K562 (cell line): ENCODE results near the gene GRK3. TPM values are rescaled to one million over a fixed set of nuclear protein-coding genes. Genes with fewer than 3 reads are reported as not detected.
A peak's percentile ranks its signal among the peaks of the same experiment; 100 is the strongest.

ENCODE experiments used
- ATF7 ChIP-seq: fragments of 450-650 bp; IDR thresholded peaks from 2 replicates; pipeline ENCODE4 v1.7.1; 2014; ENCODE audit warnings: mild to moderate bottlenecking, moderate library complexity
- CBFB ChIP-seq: sonication (generic); formaldehyde crosslinking; IDR thresholded peaks from 2 replicates; pipeline ENCODE4 v1.4.0; 2020; ENCODE audit warnings: mild to moderate bottlenecking, missing genetic modification reagents
- CREB1 ChIP-seq, 2 experiments: sonication (generic) in 1 of 2; formaldehyde crosslinking in 1 of 2; IDR thresholded peaks; 2 replicates each; pipeline versions ENCODE4 v1.6.1 to v1.8.0; 2012 to 2022; ENCODE audit warnings: inconsistent platforms in 1 of 2, mild to moderate bottlenecking in 1 of 2, missing genetic modification reagents in 1 of 2, moderate library complexity in 1 of 2
- DDX20 ChIP-seq: fragments of 450-650 bp; IDR thresholded peaks from 2 replicates; pipeline ENCODE4 v1.6.1; 2016; ENCODE audit warnings: missing genetic modification characterization, low read depth, mild to moderate bottlenecking, missing compliant biosample characterization, moderate library complexity
- EHMT2 ChIP-seq: fragments of 450-650 bp; IDR thresholded peaks from 2 replicates; pipeline ENCODE4 v1.6.1; 2018; ENCODE audit warnings: antibody characterized with exemption
- ERF ChIP-seq: fragments of 450-650 bp; formaldehyde crosslinking; IDR thresholded peaks from 2 replicates; pipeline ENCODE4 v1.4.0; 2020; ENCODE audit warnings: mild to moderate bottlenecking, mixed read lengths
- FOSL1 ChIP-seq: fragments of 200-800 bp; sonication (Bioruptor generic); conservative IDR thresholded peaks from 2 replicates; pipeline ENCODE4 v1.6.1; 2016; ENCODE audit warnings: missing genetic modification characterization, missing compliant biosample characterization
- HDGF ChIP-seq: fragments of 450-650 bp; IDR thresholded peaks from 2 replicates; pipeline ENCODE4 v1.6.1; 2016
- LCOR ChIP-seq: sonication (generic); formaldehyde crosslinking; IDR thresholded peaks from 2 replicates; pipeline ENCODE4 v1.8.0; 2022; ENCODE audit warnings: mild to moderate bottlenecking, missing genetic modification reagents
- MNT ChIP-seq, 2 experiments: fragments of 450-650 bp; conservative IDR thresholded peaks; 2 replicates each; pipeline ENCODE4 v1.6.1; 2017; ENCODE audit warnings: mild to moderate bottlenecking in 2 of 2, moderate library complexity in 2 of 2
- MTA1 ChIP-seq: fragments of 450-650 bp; IDR thresholded peaks from 2 replicates; pipeline ENCODE4 v1.6.1; 2017; ENCODE audit warnings: borderline replicate concordance
- NEUROD1 ChIP-seq: fragments of 150-350 bp; IDR thresholded peaks from 2 replicates; pipeline ENCODE4 v1.6.1; 2014; ENCODE audit warnings: borderline replicate concordance, low read length, low read depth; ENCODE audit not compliant: partially characterized antibody
- NR2C2 ChIP-seq, 2 experiments: fragments of 200-800 bp in 1 of 2; sonication (Bioruptor generic) in 1 of 2; sonication (generic) in 1 of 2; formaldehyde crosslinking in 1 of 2; IDR thresholded peaks; 2 replicates each; pipeline versions ENCODE4 v1.6.1 to v1.8.0; 2016 to 2022; ENCODE audit warnings: mild to moderate bottlenecking in 1 of 2, missing compliant biosample characterization in 1 of 2, missing genetic modification characterization in 1 of 2, missing genetic modification reagents in 1 of 2
- NRF1 ChIP-seq, 2 experiments: fragments of 450-650 bp; IDR thresholded peaks in 1 of 2; conservative IDR thresholded peaks in 1 of 2; 2 replicates each; pipeline ENCODE4 v1.6.1; 2014; ENCODE audit warnings: mild to moderate bottlenecking in 2 of 2
- SREBF1 ChIP-seq: fragments of 150-350 bp; IDR thresholded peaks from 2 replicates; pipeline ENCODE4 v1.6.1; 2014; ENCODE audit warnings: antibody characterized with exemption, low read depth, low read length, borderline replicate concordance
- SRF ChIP-seq, 2 experiments: fragments of 250-450, 450-650 bp in 1 of 2; sonication (Bioruptor Pico) in 1 of 2; sonication (generic) in 1 of 2; formaldehyde crosslinking; IDR thresholded peaks; 2 replicates each; pipeline versions ENCODE4 v1.5.0 to v1.5.1; 2020 to 2022; ENCODE audit warnings: mild to moderate bottlenecking in 1 of 2, missing genetic modification reagents in 1 of 2
- TBL1XR1 ChIP-seq, 2 experiments: IDR thresholded peaks; 2 replicates each; pipeline ENCODE4 v1.6.1; 2012; ENCODE audit warnings: improper control_type of control experiment in 2 of 2, low read length in 2 of 2, mild to moderate bottlenecking in 1 of 2
- ZBTB33 ChIP-seq: sonication (generic); formaldehyde crosslinking; IDR thresholded peaks from 2 replicates; pipeline ENCODE4 v1.8.1; 2023; ENCODE audit warnings: mild to moderate bottlenecking, missing genetic modification reagents
- ZBTB5 ChIP-seq: fragments of 450-650 bp; IDR thresholded peaks from 2 replicates; pipeline ENCODE4 v1.6.1; 2017; ENCODE audit warnings: antibody characterized with exemption
- ZC3H8 ChIP-seq: fragments of 450-650 bp; IDR thresholded peaks from 2 replicates; pipeline ENCODE4 v1.6.1; 2017
- ZKSCAN1 ChIP-seq: fragments of 150-350 bp; IDR thresholded peaks from 2 replicates; pipeline ENCODE4 v1.6.1; 2016; ENCODE audit warnings: low read depth, low read length
- ZNF586 ChIP-seq: fragments of 450-650 bp; formaldehyde crosslinking; conservative IDR thresholded peaks from 2 replicates; pipeline ENCODE4 v1.4.0; 2020; ENCODE audit warnings: mild to moderate bottlenecking, moderate library complexity
- ZNF644 ChIP-seq: fragments of 200-800 bp; sonication (Bioruptor generic); IDR thresholded peaks from 2 replicates; pipeline ENCODE4 v1.6.1; 2016; ENCODE audit warnings: low read depth, missing genetic modification characterization, missing compliant biosample characterization
- ZNF76 ChIP-seq: fragments of 250-450 bp; sonication (Bioruptor Pico); IDR thresholded peaks from 2 replicates; pipeline ENCODE4 v1.4.0; 2020; ENCODE audit warnings: mild to moderate bottlenecking, moderate library complexity, borderline replicate concordance
- polyA plus RNA-seq, 8 experiments: library from polyadenylated mRNA; depleted of rRNA in 4 of 8; stranded (reverse) in 5 of 8; unstranded in 3 of 8; fragments of >200 nt; fragmentation: Nextera tagmentation in 2 of 8; fragmentation: Illumina TruSeq in 1 of 8; extraction: Ambion mirVana in 2 of 8; extraction: Trizol in 1 of 8; gene quantifications; 2 replicates each; pipeline versions ENCODE4 v1.2.1 to v1.2.3, GENCODE V29; 2011 to 2014; ENCODE audit warnings: inconsistent platforms in 1 of 8, missing spikeins in 1 of 8
- total RNA-seq, 7 experiments: library from RNA; depleted of rRNA in 6 of 7; stranded (reverse); fragments of >200 nt in 6 of 7; fragmentation: Illumina TruSeq in 2 of 7; extraction: Trizol in 2 of 7; gene quantifications; 2 replicates each; pipeline versions ENCODE4 v1.2.1 to v1.2.3, GENCODE V29; 2011 to 2021; ENCODE audit warnings: low replicate concordance in 1 of 7

Gene GRK3
- total and polyA plus RNA-seq, 9 of the 15 experiments (the other 6 are each of a cell fraction or from before 2014, with no cell fraction given): 1.4 to 7.6 (median 3.6) TPM

GRCh38 chr22:25747245-25747944 lies 182.9 kb downstream of the GRK3 start (continued):
- no peak for TF ChIP-seq ZNF644 (tag)
- no peak for TF ChIP-seq LCOR
- TF ChIP-seq CBFB (CRISPR knock-in tag): no peak
- no peak for TF ChIP-seq MTA1
- TF ChIP-seq ZNF76: no peak
- TF ChIP-seq ZBTB33 (CRISPR knock-in tag): no peak
- TF ChIP-seq ZKSCAN1: no peak
- TF ChIP-seq ZNF586 (CRISPR knock-in tag): no peak
- TF ChIP-seq ATF7: peak; percentile 46; the same call in 1 of the 2 replicates
- TF ChIP-seq NEUROD1: no peak
- no peak for TF ChIP-seq TBL1XR1 (IDR thresholded peaks at IDR 0.05; ENCODE audit: low read length in 2 of 2)
- TF ChIP-seq DDX20 (tag): no peak
- no peak for TF ChIP-seq ZBTB5
- TF ChIP-seq FOSL1 (tag): peak; percentile 96
- TF ChIP-seq HDGF: no peak
- no peak for TF ChIP-seq ERF (CRISPR knock-in tag)
- TF ChIP-seq CREB1 (IDR thresholded peaks at IDR 0.05): no peak
- no peak for TF ChIP-seq CREB1 (CRISPR knock-in tag; IDR thresholded peaks at IDR 0.05)
- TF ChIP-seq ZC3H8: no peak
- no peak for TF ChIP-seq SRF (CRISPR knock-in tag; IDR thresholded peaks at IDR 0.05)
- TF ChIP-seq MNT (conservative IDR thresholded peaks at IDR 0.05): peak in 1 of 2 experiments; percentile 50; a peak in 1 of 4 replicates
- TF ChIP-seq NR2C2 (CRISPR knock-in tag; IDR thresholded peaks at IDR 0.05): no peak
- TF ChIP-seq NR2C2 (tag; IDR thresholded peaks at IDR 0.05): peak; percentile 27; the same call in 1 of the 2 replicates
- no peak for TF ChIP-seq SREBF1
- no peak for TF ChIP-seq EHMT2
- TF ChIP-seq NRF1 (conservative IDR thresholded peaks at IDR 0.05 in 1 of 2, IDR thresholded peaks at IDR 0.05 in 1 of 2): peak in 1 of 2 experiments; percentile 19; a peak in 2 of 4 replicates
